Breast epithelium (tissue), 4 donors: Measurements from ENCODE around the gene LLGL1. TPM values are rescaled to one million over a fixed set of nuclear protein-coding genes. Genes with fewer than 3 reads are reported as not detected.

ENCODE experiments used
- DNase-seq, 2 donors: peaks; one replicate each; pipeline ENCODE4 v3.0.0-alpha.2; 2019; ENCODE audit warnings: low spot score in 2 of 2
- H3K27ac ChIP-seq, 2 donors: fragments of 200-600 bp; sonication (generic) in 1 of 2; one replicate each; pipeline ENCODE4 v1.5.1; 2016 to 2019; ENCODE audit warnings: mild to moderate bottlenecking in 1 of 2
- H3K27me3 ChIP-seq, 2 donors: fragments of 200-600 bp; sonication (generic) in 1 of 2; one replicate each; pipeline versions ENCODE4 v1.5.1 to v1.6.0; 2017 to 2019; ENCODE audit warnings: control low read depth in 1 of 2, mild to moderate bottlenecking in 1 of 2
- H3K36me3 ChIP-seq: fragments of 200-600 bp; one replicate; pipeline ENCODE4 v1.5.1; 2019
- H3K4me1 ChIP-seq, 2 donors: fragments of 200-600 bp; sonication (generic); one replicate each; pipeline ENCODE4 v1.5.1; 2016 to 2019; ENCODE audit warnings: control low read depth in 1 of 2
- H3K4me3 ChIP-seq, 3 donors: fragments of 200-600 bp; sonication (generic); 1 replicate in 2 of 3; 2 replicates in 1 of 3; pipeline ENCODE4 v1.5.1; 2016 to 2019; ENCODE audit warnings: mild to moderate bottlenecking in 3 of 3, moderate library complexity in 2 of 3
- H3K9me3 ChIP-seq, 2 donors: fragments of 200-600 bp; sonication (generic) in 1 of 2; one replicate each; pipeline ENCODE4 v1.5.1; 2016 to 2019; ENCODE audit warnings: control low read depth in 1 of 2
- POLR2A ChIP-seq: fragments of 450-650 bp; IDR thresholded peaks from one replicate; pipeline ENCODE4 v1.6.1; 2016; ENCODE audit warnings: antibody characterized with exemption, mild to moderate bottlenecking, moderate library complexity
- POLR2AphosphoS5 ChIP-seq, 3 donors: sonication (generic); formaldehyde crosslinking; IDR thresholded peaks; one replicate each; pipeline ENCODE4 v1.6.1; 2017; ENCODE audit warnings: antibody characterized with exemption in 3 of 3
- intact Hi-C: fragments of 100-400 bp; cut with DNase I; formaldehyde crosslinking; loops from one replicate; pipeline ENCODE4 v1.15.1; 2023; ENCODE audit warnings: low total_unique reads
- total RNA-seq, 3 donors: library from RNA; depleted of rRNA; stranded (reverse); fragments of >200 nt; gene quantifications; one replicate each; pipeline ENCODE4 v1.1.0, GENCODE V29; 2016
- TF ChIP-seq, protein P1 (sequence below), 3 donors: fragments of 450-650 bp; IDR thresholded peaks; one replicate each; pipeline ENCODE4 v1.5.1; 2016 to 2017; ENCODE audit warnings: antibody characterized with exemption in 3 of 3, mild to moderate bottlenecking in 3 of 3, moderate library complexity in 3 of 3

Gene LLGL1
- total RNA-seq, 3 donors from 2014 or later: 16.0 to 21.6 (median 18.4) TPM

DNA sequence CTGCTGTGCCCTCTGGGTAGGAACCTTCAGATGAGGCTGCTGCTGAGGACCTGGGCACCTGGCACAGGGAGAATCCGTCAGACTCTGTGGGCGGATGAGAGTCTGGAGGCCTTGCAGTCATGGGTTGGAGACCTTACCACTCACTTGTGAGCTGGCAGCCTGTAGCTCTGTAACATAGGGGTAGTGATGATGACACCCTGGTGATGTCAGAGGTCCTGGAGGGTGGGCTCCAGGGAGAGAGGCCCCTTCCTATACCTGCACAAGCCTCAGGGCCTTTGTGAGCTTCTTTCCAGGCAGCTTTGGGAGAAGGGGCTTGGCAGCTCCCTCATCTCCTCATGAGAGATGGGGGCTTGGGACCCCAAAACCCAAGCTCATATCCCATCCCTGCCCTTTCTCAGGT lies 36.7 kb downstream of the LLGL1 start:
- peak overlapping the region; percentile 95 to 98 for H3K27ac ChIP-seq
- H3K36me3 ChIP-seq: no peaks in the 10 kb centered on the region
- H3K27me3 ChIP-seq: no peaks in the 10 kb centered on the region
- H3K9me3 ChIP-seq: no peaks in the 10 kb centered on the region
- H3K4me3 ChIP-seq: peak overlapping the region in 2 of 3 donors; percentile 84 to 86
- TF ChIP-seq, protein P1, sequence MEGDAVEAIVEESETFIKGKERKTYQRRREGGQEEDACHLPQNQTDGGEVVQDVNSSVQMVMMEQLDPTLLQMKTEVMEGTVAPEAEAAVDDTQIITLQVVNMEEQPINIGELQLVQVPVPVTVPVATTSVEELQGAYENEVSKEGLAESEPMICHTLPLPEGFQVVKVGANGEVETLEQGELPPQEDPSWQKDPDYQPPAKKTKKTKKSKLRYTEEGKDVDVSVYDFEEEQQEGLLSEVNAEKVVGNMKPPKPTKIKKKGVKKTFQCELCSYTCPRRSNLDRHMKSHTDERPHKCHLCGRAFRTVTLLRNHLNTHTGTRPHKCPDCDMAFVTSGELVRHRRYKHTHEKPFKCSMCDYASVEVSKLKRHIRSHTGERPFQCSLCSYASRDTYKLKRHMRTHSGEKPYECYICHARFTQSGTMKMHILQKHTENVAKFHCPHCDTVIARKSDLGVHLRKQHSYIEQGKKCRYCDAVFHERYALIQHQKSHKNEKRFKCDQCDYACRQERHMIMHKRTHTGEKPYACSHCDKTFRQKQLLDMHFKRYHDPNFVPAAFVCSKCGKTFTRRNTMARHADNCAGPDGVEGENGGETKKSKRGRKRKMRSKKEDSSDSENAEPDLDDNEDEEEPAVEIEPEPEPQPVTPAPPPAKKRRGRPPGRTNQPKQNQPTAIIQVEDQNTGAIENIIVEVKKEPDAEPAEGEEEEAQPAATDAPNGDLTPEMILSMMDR (IDR thresholded peaks at IDR 0.05): no peak
- no peak for TF ChIP-seq POLR2A
- TF ChIP-seq POLR2AphosphoS5 (IDR thresholded peaks at IDR 0.05): no peak
- peaks cover 5 to 15% of the 10 kb centered on the region in 2 donors for H3K4me1 ChIP-seq
- no peak for DNase-seq
- intact Hi-C loops: no loop called here

DNA sequence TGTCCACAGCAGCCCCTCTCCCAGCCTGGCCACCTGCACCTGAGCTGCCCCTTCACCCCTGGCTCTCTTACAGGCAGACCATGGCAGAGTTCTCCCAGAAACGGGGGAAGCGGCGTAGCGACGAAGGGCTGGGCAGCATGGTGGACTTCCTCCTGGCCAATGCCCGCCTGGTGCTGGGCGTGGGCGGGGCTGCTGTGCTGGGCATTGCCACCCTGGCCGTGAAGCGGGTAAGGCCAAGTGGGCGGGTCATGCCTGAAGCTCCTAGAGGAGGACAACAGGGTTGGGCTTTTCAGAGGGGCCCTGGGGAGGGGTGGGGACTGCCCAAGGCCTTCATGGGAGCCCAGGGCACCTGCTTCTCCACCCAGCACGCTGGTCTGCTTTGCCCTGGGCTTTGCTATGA lies 37.2 kb downstream of the LLGL1 start:
- peak overlapping the region; percentile 95 to 98 for H3K27ac ChIP-seq
- intact Hi-C loops: no loop called here

DNA sequence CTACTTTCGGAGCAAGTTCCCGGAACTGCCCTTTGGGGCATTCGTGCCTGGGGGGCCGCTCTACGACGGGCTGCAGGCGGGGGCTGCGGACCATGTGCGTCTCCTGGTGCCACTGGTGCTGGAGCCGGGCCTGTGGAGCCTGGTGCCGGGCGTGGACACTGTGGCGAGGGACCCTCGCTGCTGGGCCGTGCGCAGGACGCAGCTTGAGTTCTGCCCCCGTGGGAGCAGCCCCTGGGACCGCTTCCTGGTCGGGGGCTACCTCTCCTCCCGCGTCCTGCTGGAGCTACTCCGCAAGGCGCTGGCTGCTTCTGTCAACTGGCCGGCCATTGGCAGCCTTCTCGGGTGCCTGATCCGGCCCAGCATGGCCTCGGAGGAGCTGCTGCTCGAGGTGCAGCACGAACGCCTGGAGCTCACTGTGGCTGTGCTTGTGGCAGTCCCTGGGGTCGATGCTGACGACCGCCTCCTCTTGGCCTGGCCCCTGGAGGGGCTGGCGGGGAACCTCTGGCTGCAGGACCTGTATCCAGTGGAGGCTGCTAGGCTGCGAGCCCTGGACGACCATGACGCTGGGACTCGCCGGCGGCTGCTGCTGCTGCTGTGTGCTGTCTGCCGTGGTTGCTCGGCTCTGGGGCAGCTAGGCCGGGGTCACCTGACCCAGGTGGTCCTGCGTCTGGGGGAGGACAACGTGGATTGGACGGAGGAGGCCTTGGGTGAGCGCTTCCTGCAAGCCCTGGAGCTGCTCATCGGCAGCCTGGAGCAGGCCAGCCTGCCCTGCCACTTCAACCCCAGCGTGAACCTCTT lies 38.6 kb downstream of the LLGL1 start:
- Histone ChIP-seq H3K36me3 (no peaks in the 10 kb centered on the region), H3K27me3 (no peaks in the 10 kb centered on the region), H3K9me3 (no peaks in the 10 kb centered on the region), H3K27ac (no peak overlapping the region), H3K4me3 (no peak overlapping the region), H3K4me1 (peaks cover 5 to 12% of the 10 kb centered on the region in 2 donors)
- intact Hi-C loops: no loop called here
- no peak for DNase-seq
- TF ChIP-seq POLR2A (no peak), POLR2AphosphoS5 (IDR thresholded peaks at IDR 0.05) (no peak)
- TF ChIP-seq, protein P1 (IDR thresholded peaks at IDR 0.05): no peak

More for the DNA sequence above, 37.2 kb downstream of the LLGL1 start:
- DNase-seq: no peak
- Histone ChIP-seq H3K4me3 (no peak overlapping the region), H3K27me3 (no peaks in the 10 kb centered on the region), H3K36me3 (no peaks in the 10 kb centered on the region), H3K9me3 (no peaks in the 10 kb centered on the region), H3K4me1 (peaks cover 5 to 12% of the 10 kb centered on the region in 2 donors)
- TF ChIP-seq, protein P1 (IDR thresholded peaks at IDR 0.05): no peak
- TF ChIP-seq POLR2AphosphoS5 (IDR thresholded peaks at IDR 0.05) (no peak), POLR2A (no peak)

DNA sequence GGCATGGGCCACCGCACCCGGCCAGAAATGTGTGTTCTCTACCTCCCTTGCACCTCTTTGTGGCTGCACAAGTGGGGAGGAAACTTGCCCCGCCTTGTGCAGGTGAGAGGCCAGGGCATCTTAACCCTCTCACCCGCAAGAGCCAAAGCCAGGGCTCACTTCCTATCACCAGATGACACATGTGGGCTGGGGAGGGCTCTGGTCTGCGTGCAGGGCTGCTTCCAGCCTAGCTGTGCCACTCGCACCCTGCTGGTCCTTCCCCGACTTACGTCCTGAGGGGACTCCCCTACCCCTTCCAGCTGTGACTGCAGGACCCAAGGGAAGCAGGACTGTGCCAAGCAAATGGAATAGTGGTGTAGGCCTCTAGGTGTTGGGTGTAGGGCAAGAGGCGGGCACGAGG lies 41.9 kb downstream of the LLGL1 start:
- intact Hi-C loops: no loop called here
- TF ChIP-seq, protein P1 (IDR thresholded peaks at IDR 0.05): no peak
- TF ChIP-seq POLR2AphosphoS5 (IDR thresholded peaks at IDR 0.05): no peak
- TF ChIP-seq POLR2A: no peak
- Histone ChIP-seq H3K4me1 (peaks cover 0 to 1% of the 10 kb centered on the region in 2 donors), H3K36me3 (no peaks in the 10 kb centered on the region), H3K9me3 (no peaks in the 10 kb centered on the region), H3K27ac (no peak overlapping the region), H3K27me3 (no peaks in the 10 kb centered on the region), H3K4me3 (no peak overlapping the region)
- no peak for DNase-seq

GRCh38 chr17:18267927-18268711 lies 42.7 kb downstream of the LLGL1 start:
- no peak for TF ChIP-seq POLR2AphosphoS5 (IDR thresholded peaks at IDR 0.05)
- no peak for TF ChIP-seq POLR2A
- TF ChIP-seq, protein P1 (IDR thresholded peaks at IDR 0.05): no peak
- Histone ChIP-seq H3K27ac (peak overlapping the region in 1 of 2 donors; percentile 28), H3K9me3 (no peaks in the 10 kb centered on the region), H3K36me3 (no peaks in the 10 kb centered on the region), H3K27me3 (no peaks in the 10 kb centered on the region), H3K4me1 (no peaks in the 10 kb centered on the region), H3K4me3 (no peak overlapping the region)
- no peak for DNase-seq
- intact Hi-C loops: no loop called here
